Breast epithelium (tissue), 4 donors: ENCODE data around the gene ARHGAP45. TPM values are rescaled to one million over a fixed set of nuclear protein-coding genes. Genes with fewer than 3 reads are reported as not detected.

Experiments used
- DNase-seq, 2 donors: peaks; one replicate each; pipeline ENCODE4 v3.0.0-alpha.2; 2019; ENCODE audit warnings: low spot score in 2 of 2
- H3K27ac ChIP-seq, 2 donors: fragments of 200-600 bp; sonication (generic) in 1 of 2; one replicate each; pipeline ENCODE4 v1.5.1; 2016 to 2019; ENCODE audit warnings: mild to moderate bottlenecking in 1 of 2
- H3K27me3 ChIP-seq, 2 donors: fragments of 200-600 bp; sonication (generic) in 1 of 2; one replicate each; pipeline versions ENCODE4 v1.5.1 to v1.6.0; 2017 to 2019; ENCODE audit warnings: control low read depth in 1 of 2, mild to moderate bottlenecking in 1 of 2
- H3K36me3 ChIP-seq: fragments of 200-600 bp; one replicate; pipeline ENCODE4 v1.5.1; 2019
- H3K4me1 ChIP-seq, 2 donors: fragments of 200-600 bp; sonication (generic); one replicate each; pipeline ENCODE4 v1.5.1; 2016 to 2019; ENCODE audit warnings: control low read depth in 1 of 2
- H3K4me3 ChIP-seq, 3 donors: fragments of 200-600 bp; sonication (generic); 1 replicate in 2 of 3; 2 replicates in 1 of 3; pipeline ENCODE4 v1.5.1; 2016 to 2019; ENCODE audit warnings: mild to moderate bottlenecking in 3 of 3, moderate library complexity in 2 of 3
- H3K9me3 ChIP-seq, 2 donors: fragments of 200-600 bp; sonication (generic) in 1 of 2; one replicate each; pipeline ENCODE4 v1.5.1; 2016 to 2019; ENCODE audit warnings: control low read depth in 1 of 2
- POLR2A ChIP-seq: fragments of 450-650 bp; IDR thresholded peaks from one replicate; pipeline ENCODE4 v1.6.1; 2016; ENCODE audit warnings: antibody characterized with exemption, mild to moderate bottlenecking, moderate library complexity
- POLR2AphosphoS5 ChIP-seq, 3 donors: sonication (generic); formaldehyde crosslinking; IDR thresholded peaks; one replicate each; pipeline ENCODE4 v1.6.1; 2017; ENCODE audit warnings: antibody characterized with exemption in 3 of 3
- intact Hi-C: fragments of 100-400 bp; cut with DNase I; formaldehyde crosslinking; loops from one replicate; pipeline ENCODE4 v1.15.1; 2023; ENCODE audit warnings: low total_unique reads
- total RNA-seq, 3 donors: library from RNA; depleted of rRNA; stranded (reverse); fragments of >200 nt; gene quantifications; one replicate each; pipeline ENCODE4 v1.1.0, GENCODE V29; 2016
- TF ChIP-seq, protein P1 (sequence below), 3 donors: fragments of 450-650 bp; IDR thresholded peaks; one replicate each; pipeline ENCODE4 v1.5.1; 2016 to 2017; ENCODE audit warnings: antibody characterized with exemption in 3 of 3, mild to moderate bottlenecking in 3 of 3, moderate library complexity in 3 of 3

ARHGAP45 gene
- total RNA-seq, 3 donors from 2014 or later, result 18.7 to 43.2 (median 23.9) TPM

DNA sequence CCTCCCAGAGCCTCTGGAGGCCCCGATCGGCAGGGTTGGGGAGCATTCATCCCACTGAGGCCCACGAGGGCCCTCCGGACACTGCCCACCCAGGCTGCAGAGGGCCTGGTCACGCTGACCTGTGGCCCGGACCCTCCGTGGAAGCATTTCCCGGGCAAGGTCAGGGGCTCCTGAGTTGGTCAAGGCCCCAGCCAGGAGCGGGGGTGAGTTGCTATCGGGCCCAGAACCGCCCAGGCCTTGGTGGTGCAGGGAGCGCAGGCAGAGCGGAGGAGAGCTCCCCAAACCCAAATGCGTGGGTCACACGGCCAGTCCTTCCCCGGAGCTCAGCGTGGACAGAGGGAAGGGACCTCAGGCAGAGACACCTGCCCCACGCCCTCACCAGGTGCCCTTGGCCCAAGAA, 62.6 kb downstream of the ARHGAP45 start:
- peak overlapping the region in 1 of 2 donors; percentile 7 for H3K27ac ChIP-seq
- DNase-seq, result no peak
- no peaks in the 10 kb centered on the region for H3K9me3 ChIP-seq
- no peaks in the 10 kb centered on the region for H3K27me3 ChIP-seq
- H3K36me3 ChIP-seq, result no peaks in the 10 kb centered on the region
- TF ChIP-seq, protein P1, sequence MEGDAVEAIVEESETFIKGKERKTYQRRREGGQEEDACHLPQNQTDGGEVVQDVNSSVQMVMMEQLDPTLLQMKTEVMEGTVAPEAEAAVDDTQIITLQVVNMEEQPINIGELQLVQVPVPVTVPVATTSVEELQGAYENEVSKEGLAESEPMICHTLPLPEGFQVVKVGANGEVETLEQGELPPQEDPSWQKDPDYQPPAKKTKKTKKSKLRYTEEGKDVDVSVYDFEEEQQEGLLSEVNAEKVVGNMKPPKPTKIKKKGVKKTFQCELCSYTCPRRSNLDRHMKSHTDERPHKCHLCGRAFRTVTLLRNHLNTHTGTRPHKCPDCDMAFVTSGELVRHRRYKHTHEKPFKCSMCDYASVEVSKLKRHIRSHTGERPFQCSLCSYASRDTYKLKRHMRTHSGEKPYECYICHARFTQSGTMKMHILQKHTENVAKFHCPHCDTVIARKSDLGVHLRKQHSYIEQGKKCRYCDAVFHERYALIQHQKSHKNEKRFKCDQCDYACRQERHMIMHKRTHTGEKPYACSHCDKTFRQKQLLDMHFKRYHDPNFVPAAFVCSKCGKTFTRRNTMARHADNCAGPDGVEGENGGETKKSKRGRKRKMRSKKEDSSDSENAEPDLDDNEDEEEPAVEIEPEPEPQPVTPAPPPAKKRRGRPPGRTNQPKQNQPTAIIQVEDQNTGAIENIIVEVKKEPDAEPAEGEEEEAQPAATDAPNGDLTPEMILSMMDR (IDR thresholded peaks at IDR 0.05), result no peak
- TF ChIP-seq POLR2A, result no peak
- no peak for TF ChIP-seq POLR2AphosphoS5 (IDR thresholded peaks at IDR 0.05)
- intact Hi-C loops, result no loop called here
- peak overlapping the region in 1 of 3 donors; percentile 100 for H3K4me3 ChIP-seq
- H3K4me1 ChIP-seq, result peaks cover 23 to 26% of the 10 kb centered on the region in 2 donors

DNA sequence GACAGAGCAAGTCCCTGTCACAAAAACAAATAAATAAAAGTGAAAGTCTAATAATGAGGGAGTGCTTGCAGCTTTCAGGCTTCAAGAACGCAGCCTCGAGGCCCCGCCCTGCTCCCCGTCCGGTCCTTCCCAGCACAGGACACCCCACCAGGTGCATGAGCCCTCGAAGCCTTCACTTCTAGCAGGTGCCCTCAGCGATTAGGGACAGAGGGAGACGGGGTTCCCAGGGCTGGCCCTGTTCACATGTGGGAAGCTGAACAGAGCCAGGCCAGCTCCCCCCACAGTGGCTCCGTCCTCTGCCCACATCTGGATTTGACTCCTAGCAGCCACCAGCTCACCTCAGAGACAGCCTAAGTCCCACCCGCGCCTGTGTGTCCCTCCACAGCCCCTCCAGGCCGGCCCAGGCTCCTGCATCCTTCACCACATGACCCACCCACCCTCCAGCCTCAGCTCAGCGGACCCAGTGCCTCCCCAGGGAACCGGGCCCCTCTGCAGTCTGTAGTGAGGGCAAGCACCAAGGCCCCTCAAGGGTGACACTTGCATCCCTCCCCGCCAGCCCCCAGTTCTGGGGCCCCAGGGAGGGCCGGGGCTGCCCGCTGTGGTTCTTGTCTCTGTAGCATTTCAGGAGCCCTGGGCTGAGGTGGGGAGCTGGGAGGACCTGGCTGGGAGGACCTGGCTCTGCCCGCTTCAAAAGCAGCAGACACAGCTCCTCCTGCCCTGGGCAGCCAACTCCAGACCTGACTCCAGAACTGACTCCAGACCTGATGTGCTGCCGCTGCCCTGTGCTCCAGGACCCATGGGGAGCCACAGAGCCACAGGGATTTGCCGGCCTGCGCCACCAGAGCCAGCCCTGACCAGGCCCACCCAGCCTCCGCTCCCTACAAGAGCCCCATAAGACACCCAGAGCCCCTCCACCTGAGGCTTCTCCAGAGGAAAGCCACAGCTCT, 64.1 kb downstream of the ARHGAP45 start:
- DNase-seq, result no peak
- no peaks in the 10 kb centered on the region for H3K27me3 ChIP-seq
- no peaks in the 10 kb centered on the region for H3K9me3 ChIP-seq
- H3K4me1 ChIP-seq, result peaks cover 28 to 36% of the 10 kb centered on the region in 2 donors
- intact Hi-C loops, result loop anchor here (10.0 kb wide), 1 partner anchor 54 kb away; no protein-coding TSS in a partner anchor
- peak overlapping the region; percentile 64 to 100 (median 70) for H3K4me3 ChIP-seq
- TF ChIP-seq POLR2AphosphoS5 (IDR thresholded peaks at IDR 0.05), result no peak
- no peaks in the 10 kb centered on the region for H3K36me3 ChIP-seq
- peak overlapping the region; percentile 86 to 99 for H3K27ac ChIP-seq

DNA sequence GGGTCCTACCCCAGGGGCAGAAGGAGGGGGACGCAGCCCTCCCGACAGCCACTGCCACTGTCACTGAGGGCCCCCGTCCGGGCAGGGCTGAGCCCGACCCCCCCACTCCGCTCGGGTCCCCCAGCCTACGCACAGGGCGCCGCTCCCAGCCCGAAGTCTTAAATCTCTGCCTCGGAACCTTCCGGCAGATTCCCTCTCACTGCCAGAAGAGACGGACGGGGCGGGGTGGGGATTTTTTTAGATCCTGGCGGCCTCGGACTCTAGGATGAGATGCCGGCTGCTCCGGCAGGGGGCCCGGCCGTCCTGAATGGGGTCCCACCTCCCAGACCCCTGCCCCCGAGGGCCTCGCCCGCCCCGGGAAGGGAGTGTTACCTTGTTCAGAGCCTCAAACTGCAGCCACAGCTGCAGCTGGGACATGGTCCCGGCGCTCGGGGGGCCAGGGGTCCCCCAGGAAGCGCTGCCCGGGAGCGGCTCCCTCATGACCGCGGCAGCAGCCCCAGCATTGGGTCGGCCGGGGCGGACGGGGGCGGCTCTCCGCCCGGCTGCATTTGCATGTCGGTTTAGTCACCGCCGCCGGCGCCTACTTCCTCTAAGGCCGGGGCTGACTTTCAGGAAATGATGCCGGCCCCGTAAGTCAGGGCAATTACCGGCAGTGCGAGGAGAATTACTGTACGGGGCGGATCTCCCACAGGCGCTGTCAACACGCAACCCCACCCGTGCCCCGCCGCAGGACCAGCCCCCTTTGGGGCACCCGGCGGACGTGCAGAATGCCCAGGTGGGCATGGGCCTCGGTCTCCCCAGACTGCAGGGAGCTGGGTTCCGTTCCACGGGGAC, 65.0 kb downstream of the ARHGAP45 start:
- TF ChIP-seq POLR2A, result no peak
- peak; percentile 47 to 97 (median 55) for TF ChIP-seq POLR2AphosphoS5 (IDR thresholded peaks at IDR 0.05)
- TF ChIP-seq, protein P1 (IDR thresholded peaks at IDR 0.05), result peak; percentile 16 to 32 (median 24)
- Histone ChIP-seq H3K9me3 (no peaks in the 10 kb centered on the region), H3K27ac (peak overlapping the region; percentile 86 to 99), H3K4me3 (peak overlapping the region; percentile 64 to 100 (median 70)), H3K36me3 (no peaks in the 10 kb centered on the region), H3K4me1 (peaks cover 29 to 45% of the 10 kb centered on the region in 2 donors), H3K27me3 (no peaks in the 10 kb centered on the region)
- intact Hi-C loops, result loop anchor here (10.0 kb wide), 1 partner anchor 53 kb away; no protein-coding TSS in a partner anchor
- peak; percentile 82 to 85 for DNase-seq

DNA sequence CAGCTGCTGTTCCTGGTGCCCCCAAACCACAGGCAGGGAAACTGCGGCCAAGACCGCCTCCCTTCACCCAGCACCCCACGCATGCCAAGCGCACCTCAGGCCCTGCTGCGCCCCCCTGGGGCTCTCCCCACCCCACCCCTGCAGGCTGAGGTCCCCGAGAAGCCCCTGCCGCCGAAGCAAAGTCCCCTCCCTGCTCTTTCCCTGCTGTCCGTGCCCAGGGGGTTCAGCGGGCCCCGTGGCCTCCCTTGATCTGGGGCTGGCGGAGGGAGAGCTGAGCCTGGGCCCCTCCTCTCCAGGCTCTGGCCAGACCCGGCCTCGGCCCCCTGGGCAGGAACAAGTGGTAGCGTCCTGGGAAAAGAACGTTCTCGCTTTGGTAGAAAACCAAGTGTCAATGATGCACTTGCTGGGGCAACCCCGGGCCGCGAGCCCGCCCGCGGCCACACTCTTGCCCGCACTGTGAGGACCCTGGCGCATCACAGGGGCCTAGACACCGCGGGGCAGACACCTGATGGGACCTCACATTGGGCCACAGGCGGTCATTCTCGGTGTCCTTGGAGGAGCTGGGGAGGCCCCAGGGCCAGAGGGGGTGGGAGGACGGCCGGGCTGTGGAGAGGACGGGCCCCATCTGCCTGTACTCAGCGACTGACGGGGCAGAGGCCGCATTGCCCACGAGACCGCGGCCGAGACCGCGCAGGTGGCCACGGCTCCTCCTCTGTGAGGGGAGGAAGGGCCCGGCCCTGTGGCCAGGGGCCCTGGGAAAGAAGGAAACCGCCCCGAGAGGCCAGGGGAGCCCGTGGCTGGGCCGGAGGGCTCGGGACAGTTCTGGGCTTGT, 65.8 kb downstream of the ARHGAP45 start:
- TF ChIP-seq POLR2AphosphoS5 (IDR thresholded peaks at IDR 0.05) (peak in 1 of 3 donors; percentile 28), POLR2A (no peak)
- DNase-seq, result no peak
- H3K27me3 ChIP-seq, result no peaks in the 10 kb centered on the region
- intact Hi-C loops, result loop anchor here (10.0 kb wide), 1 partner anchor 52 kb away; no protein-coding TSS in a partner anchor
- H3K27ac ChIP-seq, result peak overlapping the region; percentile 86 to 99
- H3K36me3 ChIP-seq, result no peaks in the 10 kb centered on the region
- peak overlapping the region; percentile 64 to 100 (median 70) for H3K4me3 ChIP-seq
- peaks cover 29 to 45% of the 10 kb centered on the region in 2 donors for H3K4me1 ChIP-seq
- no peaks in the 10 kb centered on the region for H3K9me3 ChIP-seq

DNA sequence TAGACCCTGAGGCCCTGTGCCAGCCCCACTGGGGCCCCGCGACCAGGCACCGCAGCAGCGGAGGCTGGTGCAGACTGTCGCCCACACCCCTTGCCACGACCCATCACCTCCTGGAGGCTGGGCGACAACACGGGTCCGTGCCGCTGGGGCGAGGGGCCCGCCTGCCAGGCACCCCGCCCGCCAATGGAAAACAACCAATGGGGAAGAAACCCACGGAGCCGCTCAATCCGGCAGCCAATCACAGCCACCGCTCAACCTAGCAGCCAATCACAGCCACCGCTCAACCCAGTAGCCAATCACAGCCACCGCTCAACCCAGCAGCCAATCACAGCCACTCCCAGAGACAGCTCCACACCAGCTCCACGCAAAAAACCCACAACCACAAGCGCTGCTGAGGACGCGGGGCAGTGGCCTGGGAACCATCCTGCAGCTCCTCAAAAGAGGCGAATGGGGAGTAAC, 66.5 kb downstream of the ARHGAP45 start:
- DNase-seq, result no peak
- no peaks in the 10 kb centered on the region for H3K27me3 ChIP-seq
- peak overlapping the region; percentile 64 to 100 (median 70) for H3K4me3 ChIP-seq
- TF ChIP-seq, protein P1 (IDR thresholded peaks at IDR 0.05), result no peak
- H3K36me3 ChIP-seq, result no peaks in the 10 kb centered on the region
- intact Hi-C loops, result loop anchor here (10.0 kb wide), 1 partner anchor 51 kb away; no protein-coding TSS in a partner anchor
- H3K9me3 ChIP-seq, result no peaks in the 10 kb centered on the region
- peaks cover 29 to 45% of the 10 kb centered on the region in 2 donors for H3K4me1 ChIP-seq
- peak overlapping the region; percentile 86 to 99 for H3K27ac ChIP-seq
